RWPE2 (cell line): ENCODE results near the gene GATA5.
"Not testable (repeated sequence)": the region's sequence is repeated elsewhere in the genome, so short reads cannot be mapped to it uniquely, and the experiment has no call there.

Source experiments
- ATAC-seq: fragments of 200-7000 bp; cut with Tn5 transposase; 3 replicates; pipeline ENCODE4 v1.9.1; 2021; ENCODE audit warnings: low read depth
- DNase-seq: peaks from one replicate; pipeline ENCODE4 v3.0.0-alpha.2; 2020; ENCODE audit warnings: low spot score
- H3K27ac ChIP-seq: fragments of 450-650 bp; 2 replicates; pipeline ENCODE4 v1.5.1; 2017; ENCODE audit warnings: mild to moderate bottlenecking; ENCODE audit not compliant: poor library complexity, severe bottlenecking
- H3K27me3 ChIP-seq: fragments of 250-450 bp; sonication (Bioruptor Pico); 2 replicates; pipeline ENCODE4 v1.5.1; 2021; ENCODE audit warnings: mild to moderate bottlenecking, moderate library complexity; ENCODE audit not compliant: insufficient read depth, poor library complexity, severe bottlenecking
- H3K36me3 ChIP-seq: fragments of 250-450 bp; sonication (Bioruptor Pico); 2 replicates; pipeline ENCODE4 v1.5.1; 2020; ENCODE audit warnings: low read depth, mild to moderate bottlenecking, moderate library complexity
- H3K4me1 ChIP-seq: fragments of 250-450 bp; sonication (Bioruptor Pico); 2 replicates; pipeline ENCODE4 v1.5.1; 2021; ENCODE audit warnings: mild to moderate bottlenecking, moderate library complexity; ENCODE audit not compliant: insufficient read depth, poor library complexity, severe bottlenecking
- H3K4me3 ChIP-seq: fragments of 250-450 bp; sonication (Bioruptor Pico); 2 replicates; pipeline ENCODE4 v1.5.1; 2021; ENCODE audit warnings: mild to moderate bottlenecking, moderate library complexity; ENCODE audit not compliant: severe bottlenecking
- H3K9me3 ChIP-seq: fragments of 250-450 bp; sonication (Bioruptor Pico); 2 replicates; pipeline ENCODE4 v1.5.1; 2021; ENCODE audit warnings: mild to moderate bottlenecking, moderate library complexity; ENCODE audit not compliant: severe bottlenecking
- CTCF ChIP-seq: fragments of 450-650 bp; IDR thresholded peaks from one replicate; pipeline ENCODE4 v1.5.1; 2017; ENCODE audit warnings: mild to moderate bottlenecking, moderate library complexity; ENCODE audit not compliant: poor library complexity, severe bottlenecking

The GATA5 gene

GRCh38 chr20:62493886-62494285 is 18.1 kb upstream of the GATA5 start:
- no peak for TF ChIP-seq CTCF
- Histone ChIP-seq H3K27me3 (no peaks in the 10 kb centered on the region), H3K4me3 (no peak overlapping the region), H3K27ac (no peak overlapping the region), H3K36me3 (no peaks in the 10 kb centered on the region), H3K4me1 (peaks cover 11% of the 10 kb centered on the region), H3K9me3 (no peaks in the 10 kb centered on the region)
- DNase-seq (no peak), ATAC-seq (no peak)

DNA sequence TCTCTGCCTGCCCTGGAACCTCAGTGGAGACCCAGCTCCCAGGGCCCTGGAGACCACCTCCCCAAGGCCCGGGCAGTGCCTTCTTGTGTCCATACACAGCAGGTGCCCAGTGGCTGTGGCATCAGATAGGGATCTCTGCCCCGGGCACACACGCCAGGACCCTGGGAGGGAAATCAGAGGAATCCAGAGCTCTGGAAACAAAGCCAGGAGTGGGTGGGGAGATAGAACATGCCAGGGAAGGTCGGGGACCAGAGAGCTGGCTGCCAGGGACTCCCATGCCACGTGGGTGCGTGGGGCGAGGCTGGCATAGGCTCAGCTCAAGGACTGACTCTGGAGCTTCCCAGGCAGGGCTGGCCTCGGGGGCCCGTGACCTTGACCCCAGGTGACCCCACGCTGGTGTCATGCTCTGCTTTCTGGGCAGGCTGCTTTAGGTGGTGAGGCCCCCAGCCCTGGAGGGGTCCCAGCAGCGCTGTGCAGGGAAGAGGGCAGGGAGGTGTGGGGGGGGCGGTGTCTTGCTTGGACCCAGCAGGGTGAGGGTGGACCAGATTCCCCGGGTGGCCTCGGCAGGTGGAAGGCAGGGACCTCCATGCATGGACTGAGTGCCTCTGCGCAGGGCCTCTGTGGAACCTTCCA is 17.6 kb upstream of the GATA5 start:
- TF ChIP-seq CTCF: no peak
- Histone ChIP-seq H3K27ac (no peak overlapping the region), H3K27me3 (no peaks in the 10 kb centered on the region), H3K9me3 (no peaks in the 10 kb centered on the region), H3K4me1 (peaks cover 13% of the 10 kb centered on the region), H3K36me3 (no peaks in the 10 kb centered on the region), H3K4me3 (no peak overlapping the region)
- DNase-seq: no peak
- no peak for ATAC-seq

- Histone ChIP-seq H3K9me3 (no peaks in the 10 kb centered on the region), H3K27me3 (no peaks in the 10 kb centered on the region), H3K4me3 (no peak overlapping the region), H3K36me3 (no peaks in the 10 kb centered on the region), H3K27ac (no peak overlapping the region), H3K4me1 (peaks cover 13% of the 10 kb centered on the region)
- ATAC-seq: no peak
- DNase-seq: no peak
- no peak for TF ChIP-seq CTCF
Measured at GRCh38 chr20:62492711-62493110, 16.9 kb upstream of the GATA5 start.

- H3K9me3 ChIP-seq, H3K36me3 ChIP-seq, H3K4me3 ChIP-seq, DNase-seq, H3K27ac ChIP-seq, H3K27me3 ChIP-seq, ATAC-seq: not testable (repeated sequence)
- H3K4me1 ChIP-seq: peaks cover 13% of the 10 kb centered on the region
Measured at GRCh38 chr20:62490783-62491182, 15.0 kb upstream of the GATA5 start.

- no peak for TF ChIP-seq CTCF
- H3K36me3 ChIP-seq: no peaks in the 10 kb centered on the region
- peaks cover 2% of the 10 kb centered on the region for H3K27me3 ChIP-seq
- H3K9me3 ChIP-seq: no peaks in the 10 kb centered on the region
- DNase-seq (no peak), ATAC-seq (no peak)
- H3K4me1 ChIP-seq: peaks cover 13% of the 10 kb centered on the region
- H3K27ac ChIP-seq: no peak overlapping the region
- H3K4me3 ChIP-seq: no peak overlapping the region
Measured at GRCh38 chr20:62489932-62490263, 14.1 kb upstream of the GATA5 start.
